SK-N-SH (cell line): ENCODE measurements around the gene MGAT5B.

Experiments
- FOSL2 ChIP-seq: IDR thresholded peaks from 2 replicates; pipeline ENCODE4 v1.4.0; 2012; ENCODE audit warnings: low read depth, mild to moderate bottlenecking, moderate library complexity, borderline replicate concordance
- FOXM1 ChIP-seq: IDR thresholded peaks from 2 replicates; pipeline ENCODE4 v1.4.0; 2012; ENCODE audit warnings: low read depth, mild to moderate bottlenecking
- MEF2A ChIP-seq: IDR thresholded peaks from 2 replicates; pipeline ENCODE4 v1.4.0; 2012; ENCODE audit warnings: low read depth, borderline replicate concordance
- POLR2AphosphoS5 ChIP-seq: IDR thresholded peaks from 2 replicates; pipeline ENCODE4 v1.6.1; 2012; ENCODE audit warnings: low read depth, low read length
- RAD21 ChIP-seq: IDR thresholded peaks from 2 replicates; pipeline ENCODE4 v1.6.1; 2012; ENCODE audit warnings: mild to moderate bottlenecking, low read length
- RFX5 ChIP-seq: IDR thresholded peaks from 2 replicates; pipeline ENCODE4 v1.6.1; 2012; ENCODE audit warnings: mild to moderate bottlenecking, improper control_type of control experiment, low read length
- SIN3A ChIP-seq: IDR thresholded peaks from 2 replicates; pipeline ENCODE4 v1.6.1; 2012; ENCODE audit warnings: low read depth, mild to moderate bottlenecking, low read length, moderate library complexity, borderline replicate concordance
- SMC3 ChIP-seq: IDR thresholded peaks from 2 replicates; pipeline ENCODE4 v1.6.1; 2012; ENCODE audit warnings: low read depth, low read length, improper control_type of control experiment
- TCF12 ChIP-seq: IDR thresholded peaks from 2 replicates; pipeline ENCODE4 v1.4.0; 2012
- TF ChIP-seq, protein P1 (sequence below): fragments of 200-600 bp; sonication (generic); IDR thresholded peaks from 2 replicates; pipeline ENCODE4 v1.6.1; 2017; ENCODE audit warnings: antibody characterized with exemption, mild to moderate bottlenecking, moderate library complexity
- TF ChIP-seq, protein P2 (sequence below): IDR thresholded peaks from 2 replicates; pipeline ENCODE4 v1.4.0; 2012; ENCODE audit warnings: low read depth, borderline replicate concordance
- TF ChIP-seq, protein P3 (sequence below): IDR thresholded peaks from 2 replicates; pipeline ENCODE4 v1.4.0; 2012; ENCODE audit warnings: low read depth

DNA sequence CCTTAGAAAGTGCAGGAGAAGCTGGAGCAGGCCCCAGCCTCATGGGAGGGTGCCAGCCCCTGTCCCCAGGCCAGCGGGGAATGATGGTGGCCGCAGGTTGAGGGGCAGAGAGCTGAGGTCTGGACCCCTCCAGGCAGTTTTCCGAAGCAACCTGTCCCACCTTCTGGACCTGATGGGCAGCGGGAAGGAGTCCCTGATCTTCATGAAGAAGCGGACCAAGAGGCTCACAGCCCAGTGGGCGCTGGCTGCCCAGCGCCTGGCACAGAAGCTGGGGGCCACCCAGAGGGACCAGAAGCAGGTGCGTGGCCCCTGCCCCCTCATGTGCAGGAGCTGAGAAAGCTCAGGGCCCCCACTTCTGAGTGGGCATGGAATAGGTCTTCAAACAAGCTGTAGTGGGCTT is 36.8 kb downstream of the MGAT5B start:
- TF ChIP-seq RFX5 (no peak), SIN3A (no peak), POLR2AphosphoS5 (no peak), TCF12 (no peak), FOSL2 (no peak), MEF2A (no peak), FOXM1 (no peak), SMC3 (no peak), RAD21 (no peak)
- TF ChIP-seq, protein P1, sequence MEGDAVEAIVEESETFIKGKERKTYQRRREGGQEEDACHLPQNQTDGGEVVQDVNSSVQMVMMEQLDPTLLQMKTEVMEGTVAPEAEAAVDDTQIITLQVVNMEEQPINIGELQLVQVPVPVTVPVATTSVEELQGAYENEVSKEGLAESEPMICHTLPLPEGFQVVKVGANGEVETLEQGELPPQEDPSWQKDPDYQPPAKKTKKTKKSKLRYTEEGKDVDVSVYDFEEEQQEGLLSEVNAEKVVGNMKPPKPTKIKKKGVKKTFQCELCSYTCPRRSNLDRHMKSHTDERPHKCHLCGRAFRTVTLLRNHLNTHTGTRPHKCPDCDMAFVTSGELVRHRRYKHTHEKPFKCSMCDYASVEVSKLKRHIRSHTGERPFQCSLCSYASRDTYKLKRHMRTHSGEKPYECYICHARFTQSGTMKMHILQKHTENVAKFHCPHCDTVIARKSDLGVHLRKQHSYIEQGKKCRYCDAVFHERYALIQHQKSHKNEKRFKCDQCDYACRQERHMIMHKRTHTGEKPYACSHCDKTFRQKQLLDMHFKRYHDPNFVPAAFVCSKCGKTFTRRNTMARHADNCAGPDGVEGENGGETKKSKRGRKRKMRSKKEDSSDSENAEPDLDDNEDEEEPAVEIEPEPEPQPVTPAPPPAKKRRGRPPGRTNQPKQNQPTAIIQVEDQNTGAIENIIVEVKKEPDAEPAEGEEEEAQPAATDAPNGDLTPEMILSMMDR: no peak
- TF ChIP-seq, protein P2, sequence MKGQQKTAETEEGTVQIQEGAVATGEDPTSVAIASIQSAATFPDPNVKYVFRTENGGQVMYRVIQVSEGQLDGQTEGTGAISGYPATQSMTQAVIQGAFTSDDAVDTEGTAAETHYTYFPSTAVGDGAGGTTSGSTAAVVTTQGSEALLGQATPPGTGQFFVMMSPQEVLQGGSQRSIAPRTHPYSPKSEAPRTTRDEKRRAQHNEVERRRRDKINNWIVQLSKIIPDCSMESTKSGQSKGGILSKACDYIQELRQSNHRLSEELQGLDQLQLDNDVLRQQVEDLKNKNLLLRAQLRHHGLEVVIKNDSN: no peak
- TF ChIP-seq, protein P3, sequence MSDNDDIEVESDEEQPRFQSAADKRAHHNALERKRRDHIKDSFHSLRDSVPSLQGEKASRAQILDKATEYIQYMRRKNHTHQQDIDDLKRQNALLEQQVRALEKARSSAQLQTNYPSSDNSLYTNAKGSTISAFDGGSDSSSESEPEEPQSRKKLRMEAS: no peak
